Right renal pelvis (tissue), 4 donors: ENCODE measurements around the gene COG3. TPM values are rescaled to one million over a fixed set of nuclear protein-coding genes. Genes with fewer than 3 reads are reported as not detected.

Source experiments
- DNase-seq, 4 donors: peaks; one replicate each; pipeline ENCODE4 v3.0.0-alpha.2; 2013; ENCODE audit warnings: low read depth in 4 of 4, low spot score in 3 of 4, missing footprints in 1 of 4
- polyA plus RNA-seq, 4 donors: library from polyadenylated mRNA; unstranded; fragments of 120-200 nt; gene quantifications; one replicate each; pipeline ENCODE4 v1.2.1, GENCODE V29; 2013; ENCODE audit not compliant: insufficient read length in 4 of 4

Gene COG3
- polyA plus RNA-seq, 4 donors = 27.3 to 34.7 (median 32.5) TPM

DNA sequence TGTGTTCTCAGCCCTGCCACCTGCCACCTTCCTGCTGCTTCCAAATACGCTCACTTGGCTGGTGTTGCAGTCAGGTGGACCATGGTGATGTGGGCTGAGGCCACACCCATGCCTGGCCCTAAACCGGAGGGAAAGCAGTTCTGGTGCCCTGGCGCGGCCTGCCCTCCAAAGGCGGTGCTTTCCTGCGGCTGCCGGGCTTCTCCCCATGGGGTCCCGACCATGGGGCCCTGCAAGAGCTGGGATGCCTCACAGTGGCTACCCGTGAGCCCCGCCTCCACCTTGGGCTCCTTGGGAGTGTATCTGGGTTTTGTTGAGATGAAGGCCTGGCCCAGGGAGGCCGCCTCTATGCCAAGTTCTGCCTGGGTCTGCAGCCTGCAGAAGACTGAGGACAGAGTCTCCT is 77.1 kb downstream of the COG3 start:
- DNase-seq = no peak

DNA sequence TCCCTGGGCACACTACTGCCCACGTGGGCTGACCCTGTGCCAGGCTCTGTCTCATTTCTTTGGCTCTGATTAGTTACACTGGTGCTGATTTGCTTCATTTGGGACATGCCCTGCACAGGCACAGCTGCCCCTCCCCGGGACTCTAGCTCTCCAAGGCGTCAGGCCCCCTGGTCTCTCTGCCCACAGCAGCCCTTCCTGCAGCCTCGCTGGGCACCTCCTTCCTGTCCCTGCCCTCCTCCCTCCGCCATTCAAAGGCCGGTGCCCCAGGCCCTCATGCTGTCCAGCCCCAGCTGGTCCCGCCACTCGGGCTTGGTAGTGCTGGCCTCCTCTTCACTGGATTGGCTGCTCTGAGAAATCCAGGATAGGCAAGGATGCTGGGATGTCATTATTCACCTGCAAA is 77.7 kb downstream of the COG3 start:
- DNase-seq = no peak

DNA sequence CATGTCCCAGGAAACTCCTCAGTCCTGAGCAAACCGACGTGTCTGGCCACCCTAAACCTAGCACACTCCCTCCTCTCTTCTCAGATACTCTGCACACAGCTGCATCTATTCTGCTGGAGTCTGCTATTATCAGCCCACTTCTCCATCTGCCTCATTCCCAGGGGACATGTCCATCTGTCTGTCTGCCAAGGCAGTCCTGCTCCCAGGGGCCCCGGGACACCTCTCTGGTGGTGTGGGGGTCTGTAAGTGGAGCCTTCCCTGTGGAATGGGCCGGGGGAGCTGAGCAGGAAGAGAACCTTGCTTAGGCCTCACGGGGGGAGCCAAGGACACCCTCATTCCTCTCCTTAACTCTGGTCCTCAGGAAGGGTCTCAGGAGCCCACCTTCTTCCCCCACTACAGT is 78.1 kb downstream of the COG3 start:
- DNase-seq = no peak

DNA sequence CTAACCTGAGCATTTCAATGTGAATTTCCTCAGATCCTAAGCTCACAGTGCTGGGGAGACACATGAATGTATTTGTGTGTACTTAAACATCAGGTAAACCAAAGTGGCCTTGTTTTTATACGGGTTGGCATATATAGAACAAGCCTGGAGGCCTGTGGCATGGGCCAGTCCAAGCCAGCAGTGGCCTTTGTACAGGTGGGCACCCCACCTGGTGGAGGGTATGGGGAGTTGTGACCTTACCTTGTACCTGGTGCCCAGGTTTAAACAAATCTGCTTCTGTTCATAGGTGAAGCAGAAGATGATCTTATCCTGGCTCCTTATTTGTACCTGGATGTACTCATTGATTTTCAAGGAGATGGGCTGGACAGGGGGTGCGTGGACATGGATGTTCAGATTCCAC is 79.8 kb downstream of the COG3 start:
- DNase-seq = no peak

DNA sequence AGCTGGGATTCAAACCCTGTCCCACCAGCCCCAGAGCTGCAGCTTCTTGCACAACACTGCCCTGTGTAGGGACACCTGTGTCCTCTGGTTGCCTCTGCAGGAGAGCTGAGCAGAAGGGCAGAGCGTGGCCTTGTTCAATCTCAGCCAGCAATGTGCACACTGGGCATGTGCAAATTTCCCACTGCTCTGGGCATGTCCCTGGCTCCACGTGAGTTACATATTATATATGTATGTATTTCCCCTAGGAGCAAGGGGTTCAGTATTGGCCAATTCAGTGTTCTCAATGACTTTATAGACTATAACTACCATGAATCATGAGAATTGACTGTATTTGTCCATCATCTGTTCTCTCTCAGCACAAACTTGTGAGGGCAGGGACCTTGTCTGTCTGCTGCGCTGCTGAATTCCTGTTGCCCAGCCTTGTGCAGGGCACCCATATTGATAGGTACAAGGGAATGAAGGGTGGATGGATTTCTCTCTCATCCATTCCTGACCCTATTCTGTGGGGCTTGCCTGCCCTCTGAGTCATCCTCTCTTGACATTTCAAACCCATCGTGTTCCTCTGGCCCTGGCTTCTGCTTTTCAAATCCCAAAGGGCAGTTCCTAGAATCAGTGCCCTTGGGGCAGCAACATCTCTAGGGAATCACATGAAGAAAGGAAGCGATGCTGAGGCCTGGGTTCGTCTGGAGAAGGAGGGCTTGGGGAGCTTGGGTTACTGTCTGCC is 81.1 kb downstream of the COG3 start:
- no peak for DNase-seq

DNA sequence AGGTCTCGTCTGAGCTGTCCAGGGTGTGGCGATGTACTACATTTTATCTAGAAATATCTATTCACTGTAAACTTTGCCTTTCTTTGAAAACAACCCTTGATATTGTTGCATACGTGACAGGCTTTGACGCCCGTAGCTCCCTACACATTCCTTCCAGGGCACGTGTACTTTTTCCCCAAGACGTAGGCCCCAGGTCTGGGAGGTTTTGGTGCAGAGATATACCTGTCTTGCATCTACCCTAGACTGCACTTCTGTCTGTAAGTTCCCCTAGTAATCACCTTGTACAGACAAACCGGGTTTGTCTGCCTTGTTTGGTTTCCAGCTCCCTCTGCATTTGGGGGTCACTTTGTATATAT is 81.6 kb downstream of the COG3 start:
- no peak for DNase-seq

DNA sequence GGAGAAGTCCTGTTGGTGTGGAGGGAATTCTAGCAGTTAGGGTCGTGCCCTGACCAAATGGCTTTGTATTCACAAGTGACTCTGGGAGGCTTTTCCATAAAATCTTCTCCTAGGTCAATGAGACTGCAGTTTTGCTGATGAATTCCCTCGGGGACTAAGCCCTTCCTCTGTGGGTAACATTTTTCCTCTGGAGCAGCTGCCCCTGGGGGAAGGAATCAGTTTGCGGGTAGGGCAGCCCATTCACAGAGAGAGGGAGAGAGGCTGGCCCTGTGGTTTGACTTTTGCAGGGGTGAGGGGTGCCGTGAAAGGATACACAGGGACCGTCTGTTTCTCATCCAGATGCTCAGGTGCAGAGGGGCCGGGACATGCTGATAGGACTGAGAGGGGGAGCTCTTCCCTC is 83.5 kb downstream of the COG3 start:
- DNase-seq = no peak

DNA sequence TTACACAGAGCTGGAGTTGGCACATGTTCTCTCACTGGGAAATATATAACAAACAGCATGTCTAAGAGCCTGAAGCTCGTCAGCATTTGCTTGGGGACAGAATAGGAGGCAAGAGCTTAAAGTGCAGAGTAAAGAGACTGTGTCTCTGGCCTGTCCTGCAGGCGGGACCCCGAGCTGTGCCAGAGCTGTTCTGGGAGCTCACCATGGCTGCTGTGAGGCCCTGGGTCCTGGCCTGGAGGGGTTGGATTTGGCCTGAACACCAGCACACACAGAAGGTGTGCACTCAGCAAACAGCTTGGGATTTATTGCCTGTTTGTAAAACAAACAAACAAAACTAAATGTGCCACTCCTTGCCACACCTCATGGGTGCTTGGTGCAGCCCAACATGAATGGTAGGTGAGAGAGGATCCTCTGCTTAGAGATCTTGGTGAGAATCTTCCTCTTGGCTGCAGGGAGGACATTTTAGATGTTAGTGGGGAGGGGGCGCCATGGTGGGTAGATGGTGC is 89.9 kb downstream of the COG3 start:
- DNase-seq = no peak

DNA sequence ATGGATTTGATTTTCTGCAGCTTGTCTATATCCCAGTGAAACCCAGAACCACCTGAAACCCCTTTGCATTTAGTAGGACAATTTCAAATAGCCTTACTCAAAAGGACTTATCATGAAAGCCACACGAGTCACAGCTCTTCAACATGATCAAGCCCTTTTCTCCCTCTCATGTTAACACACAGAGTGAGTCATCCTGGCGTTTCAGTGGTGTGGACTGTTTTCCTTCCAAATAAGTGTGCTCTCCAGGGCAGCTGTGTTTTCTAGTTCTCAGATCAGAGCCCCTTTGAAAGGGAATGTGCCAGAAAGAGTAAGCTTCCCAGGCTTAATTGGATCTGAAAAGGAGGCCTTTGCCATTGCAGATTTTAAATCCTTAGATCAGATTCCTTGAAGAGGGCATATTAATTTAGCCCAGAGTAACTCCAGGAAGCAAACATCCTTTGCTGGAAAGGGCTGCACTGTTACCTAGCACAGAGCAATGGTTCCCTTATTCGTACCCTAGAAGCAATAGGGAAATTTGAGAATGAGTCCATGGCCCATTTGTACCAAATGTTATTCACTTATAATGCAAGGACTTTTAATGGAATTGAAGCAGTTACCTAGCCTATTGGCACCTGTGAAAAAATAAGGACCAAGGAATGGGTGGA is 99.5 kb downstream of the COG3 start:
- no peak for DNase-seq

DNA sequence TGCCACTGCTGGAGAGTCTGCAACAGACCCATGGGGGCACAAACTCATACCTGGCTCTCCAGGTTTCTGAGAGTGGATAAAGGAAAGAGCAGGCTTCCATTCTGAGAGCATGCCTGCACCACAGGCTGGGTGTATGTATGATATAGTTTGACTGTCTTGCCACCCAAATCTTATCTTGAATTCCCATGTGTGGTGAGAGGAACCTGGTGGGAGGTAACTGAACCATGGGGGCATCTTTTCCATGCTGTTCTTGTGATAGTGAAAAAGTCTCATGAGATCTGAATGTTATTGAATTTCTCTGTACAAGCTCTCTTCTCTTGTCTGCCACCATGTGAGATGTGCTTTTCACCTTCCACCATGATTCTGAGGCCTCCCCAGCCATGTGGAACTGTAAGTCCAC is 100.6 kb downstream of the COG3 start:
- no peak for DNase-seq

DNA sequence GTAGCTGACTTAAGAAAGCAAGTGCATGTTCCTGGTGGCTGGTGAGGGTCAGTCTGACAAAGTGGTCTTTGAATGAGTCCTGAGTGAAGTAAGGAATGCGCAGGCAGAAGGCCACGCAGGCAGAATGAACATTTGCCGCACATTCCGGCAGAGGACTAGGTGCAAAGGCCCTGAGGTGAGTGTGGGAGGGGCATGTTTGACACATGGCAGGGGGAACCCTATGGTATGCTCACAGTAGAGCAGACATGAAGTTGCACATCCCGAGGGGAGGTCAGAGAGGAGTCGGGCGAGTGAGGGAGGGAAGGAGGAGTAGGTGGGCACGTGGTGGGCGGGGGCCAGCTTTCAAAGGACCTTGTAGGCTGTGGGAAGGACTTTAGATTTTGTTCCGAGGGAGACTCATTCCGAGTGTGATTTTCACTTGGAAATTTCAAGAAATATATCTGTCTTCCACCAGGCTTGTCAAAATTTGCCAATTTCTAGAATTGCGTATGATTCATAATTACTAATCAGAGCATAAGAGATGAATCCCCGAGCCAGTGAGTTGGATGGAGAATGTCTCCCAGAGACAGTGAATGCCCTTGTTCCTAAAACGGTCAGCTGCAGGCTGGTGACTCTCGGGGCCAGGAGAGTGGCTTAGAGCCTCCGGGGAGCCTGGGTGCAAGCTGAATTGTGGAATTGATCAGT is 110.5 kb downstream of the COG3 start:
- DNase-seq = no peak

DNA sequence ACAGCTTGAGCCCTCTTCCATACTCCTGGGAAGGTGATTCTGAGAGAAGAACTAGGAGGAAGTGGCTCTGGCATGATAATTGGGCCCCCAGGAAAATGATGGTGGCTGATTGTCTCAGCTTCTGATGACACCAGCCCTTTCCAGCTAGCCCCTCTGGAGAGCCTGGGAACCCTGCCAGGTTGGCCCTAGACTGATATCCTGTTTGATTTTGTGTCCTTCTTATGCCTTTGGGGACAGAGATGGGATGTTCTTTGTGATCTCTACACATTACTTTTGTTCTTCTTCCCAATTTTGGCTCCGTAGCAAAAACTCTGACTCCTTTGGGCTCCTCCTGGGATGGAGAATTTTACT is 111.1 kb downstream of the COG3 start:
- DNase-seq = no peak

DNA sequence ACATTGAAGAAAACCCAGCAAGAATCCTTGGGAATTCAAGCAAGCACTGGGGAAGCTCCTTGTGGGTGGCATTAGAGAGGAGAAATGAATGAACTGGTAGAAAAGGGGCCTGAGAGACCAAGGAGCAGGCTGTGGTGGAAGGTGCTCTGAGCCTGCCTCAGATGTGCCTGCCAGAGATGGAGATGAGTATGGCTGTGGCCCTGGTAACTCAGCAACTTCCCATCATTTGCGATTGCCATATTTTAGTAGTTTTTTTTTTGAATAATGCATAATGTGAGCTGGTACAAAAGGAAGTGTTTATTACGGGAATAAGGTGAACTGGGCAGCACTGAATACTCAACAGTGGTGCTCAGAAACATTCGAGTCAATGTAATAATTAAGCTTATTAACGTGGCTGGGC is 111.7 kb downstream of the COG3 start:
- DNase-seq = no peak

DNA sequence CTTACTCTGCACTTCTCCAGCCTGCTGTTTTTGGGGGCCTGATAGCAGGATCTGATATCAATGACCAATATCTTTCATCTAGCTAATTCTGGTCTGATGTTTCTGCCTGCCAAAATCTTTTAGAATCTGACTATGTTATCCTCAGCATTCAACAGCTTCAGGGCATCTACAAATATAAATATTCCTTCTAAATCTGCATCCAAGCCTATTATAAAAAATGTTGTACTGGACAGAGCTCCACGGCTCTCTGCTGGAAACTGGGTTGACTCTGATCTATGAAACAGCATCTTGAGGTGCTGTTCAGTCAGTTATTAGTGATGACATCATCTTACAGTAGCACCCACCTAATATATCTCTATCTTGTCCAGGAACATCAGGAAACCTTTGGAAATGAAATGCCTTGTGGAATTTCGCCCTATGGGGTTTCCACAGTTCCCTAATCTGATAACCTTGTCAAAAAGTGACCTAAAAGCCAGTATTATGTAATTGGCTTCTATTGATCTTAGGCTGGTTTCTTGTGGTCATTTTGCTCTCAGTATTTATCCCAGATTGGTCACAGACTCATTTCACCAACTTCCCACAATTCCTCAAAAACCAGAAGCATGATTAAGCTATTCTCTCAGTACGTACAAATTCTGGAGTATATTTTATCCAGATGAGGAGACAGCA is 117.8 kb downstream of the COG3 start:
- DNase-seq = no peak

DNA sequence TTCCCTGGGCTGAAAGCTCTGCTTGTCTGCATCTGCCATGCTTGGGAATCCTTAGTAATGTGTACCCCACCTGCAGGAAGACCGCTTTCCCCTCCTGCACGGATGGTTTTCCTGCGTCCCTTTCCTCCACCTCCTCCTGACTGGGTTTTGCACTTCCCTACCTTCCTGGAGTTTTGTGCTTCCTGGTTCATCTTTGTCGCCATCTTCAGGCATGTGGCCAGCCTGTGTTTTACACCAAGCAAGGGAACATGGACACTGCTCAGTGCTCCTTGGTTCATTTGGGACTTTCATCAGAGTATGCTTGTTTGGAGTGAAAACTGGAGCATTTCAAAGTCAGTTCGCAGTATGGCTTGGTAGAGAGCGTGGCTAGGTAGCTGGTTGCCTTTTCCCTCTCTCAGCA is 120.1 kb downstream of the COG3 start:
- DNase-seq = no peak

Other genes starting within 250 kb of the COG3 start
- 1,000 to 10,000 TPM; 6,707 to 7,042 (median 6,975) TPM for gene TPT1, start 123.8 kb upstream of the COG3 start, polyA plus RNA-seq
- 10 to 100 TPM; 22.4 to 32.4 (median 29.1) TPM for gene SLC25A30, start 46.6 kb upstream of the COG3 start, polyA plus RNA-seq
- 1 to 10 TPM; 1.0 to 2.5 (median 1.1) TPM for gene ERICH6B, start 150.8 kb downstream of the COG3 start, polyA plus RNA-seq
- 1 to 10 TPM in 2 of 4 donors, under 1 TPM in 2; 0.68 to 1.2 (median 0.87) TPM for gene CBY2, start 237.4 kb downstream of the COG3 start, polyA plus RNA-seq